ENCODE results near the gene FAAH2. TPM values are rescaled to one million over a fixed set of nuclear protein-coding genes. Genes with fewer than 3 reads are reported as not detected.

FAAH2 gene
- polyA plus RNA-seq, 1 of the 3 experiments (the other 2 are of a cell fraction) = 0.05 TPM

GRCh38 chrX:57367649-57368048 is 81.1 kb downstream of the FAAH2 start (continued):
- TF ChIP-seq USF2 (IDR thresholded peaks at IDR 0.05; ENCODE audit: borderline replicate concordance, low read depth, low read length) (no peak), NFIC (IDR thresholded peaks at IDR 0.05; ENCODE audit: borderline replicate concordance) (no peak)

- no peaks in the 10 kb centered on the region for H3K79me2 ChIP-seq (ENCODE audit: insufficient read depth)
- H3K4me3 ChIP-seq (ENCODE audit: low read depth in 2 of 2, low read length in 1 of 2) = no peak overlapping the region
- H3K4me1 ChIP-seq (ENCODE audit: control insufficient read depth in 1 of 2, insufficient read depth in 2 of 2, low read depth in 1 of 2, low read length in 1 of 2) = no peaks in the 10 kb centered on the region
- H3K9me3 ChIP-seq = no peaks in the 10 kb centered on the region
- H4K20me1 ChIP-seq (ENCODE audit: insufficient read depth) = no peaks in the 10 kb centered on the region
- no peaks in the 10 kb centered on the region for H3K9me2 ChIP-seq
- H3K4me2 ChIP-seq = no peak overlapping the region
- no CpG with 5 or more reads among the region's 1 CpG for WGBS (ENCODE audit: low lambda C conversion rate)
- no peaks in the 10 kb centered on the region for H3F3A ChIP-seq (replicated peaks; ENCODE audit: insufficient read depth)
- H3K36me3 ChIP-seq (replicated peaks in 1 of 2; ENCODE audit: control insufficient read depth in 1 of 2, insufficient read depth in 2 of 2, low read length in 1 of 2) = no peaks in the 10 kb centered on the region
- no peak overlapping the region for H3K9ac ChIP-seq
- TF ChIP-seq EZH2phosphoT487 (IDR thresholded peaks at IDR 0.05; ENCODE audit: borderline replicate concordance, low read depth) = no peak
- TF ChIP-seq MXI1 (IDR thresholded peaks at IDR 0.05; ENCODE audit: low read depth, low read length) = no peak
- TF ChIP-seq TCF12 (IDR thresholded peaks at IDR 0.05) = no peak
- no peak for TF ChIP-seq CHD2 (IDR thresholded peaks at IDR 0.05; ENCODE audit: low read length, partially characterized antibody)
- TF ChIP-seq REST (IDR thresholded peaks at IDR 0.05; ENCODE audit: low read depth, low read length) = no peak
- TF ChIP-seq PBX3 (IDR thresholded peaks at IDR 0.05) = no peak
- TF ChIP-seq GATA2 (CRISPR knock-in tag; IDR thresholded peaks at IDR 0.05) = no peak
- no peak for TF ChIP-seq FOSL2 (IDR thresholded peaks at IDR 0.05; ENCODE audit: borderline replicate concordance, low read depth)
- TF ChIP-seq USF2 (IDR thresholded peaks at IDR 0.05; ENCODE audit: borderline replicate concordance, low read depth, low read length) = no peak
- TF ChIP-seq SIN3A (IDR thresholded peaks at IDR 0.05; ENCODE audit: borderline replicate concordance, low read depth, low read length) = no peak
- TF ChIP-seq USF1 (IDR thresholded peaks at IDR 0.05; ENCODE audit: borderline replicate concordance, low read depth) = no peak
- TF ChIP-seq ELF1 (IDR thresholded peaks at IDR 0.05) = no peak
- TF ChIP-seq GABPA (IDR thresholded peaks at IDR 0.05; ENCODE audit: low read depth) = no peak
- no peak for TF ChIP-seq TAF1 (IDR thresholded peaks at IDR 0.05; ENCODE audit: borderline replicate concordance, low read depth, low read length)
- ChIA-PET CTCF (no interaction called here), POLR2A (no interaction called here)
- H3K27ac ChIP-seq (ENCODE audit: low read depth in 2 of 2, low read length in 1 of 2) = no peak overlapping the region
- no peaks in the 10 kb centered on the region for H3K27me3 ChIP-seq (ENCODE audit: insufficient read depth)
- no peak for DNase-seq
- no peak overlapping the region for H2AFZ ChIP-seq (ENCODE audit: low read depth)
Observed at GRCh38 chrX:57368158-57368557, 81.7 kb downstream of the FAAH2 start.
